IMR-90 (cell line): ENCODE results near the gene NTSR1. TPM values are rescaled to one million over a fixed set of nuclear protein-coding genes. Genes with fewer than 3 reads are reported as not detected.

Source experiments
- ATAC-seq: fragments of 200-7000 bp; cut with Tn5 transposase; 2 replicates; pipeline ENCODE4 v1.9.1; 2020; ENCODE audit warnings: low read depth, mild to moderate bottlenecking, moderate library complexity
- BruUV-seq: library from RNA; stranded (reverse); fragments of 400-500 nt; replicated peaks from 2 replicates; lab custom pipeline; 2021; lab: Mats Ljungman, UMichigan
- CTCF ChIA-PET: fragments of 300-600 bp; formaldehyde crosslinking; extraction: SDS; loops from one replicate; lab custom pipeline; 2021; ENCODE audit warnings: antibody characterized with exemption; lab: Yijun Ruan, JAX
- POLR2A ChIA-PET: fragments of 300-600 bp; sonication (Branson Sonifier 250); formaldehyde crosslinking; loops from one replicate; lab custom pipeline; 2022; ENCODE audit warnings: antibody characterized with exemption; ENCODE audit not compliant: unreplicated experiment; lab: Charles Lee
- DNase-seq: peaks from one replicate; pipeline ENCODE4 v3.0.0; 2013
- H2AFZ ChIP-seq: replicated peaks from 2 replicates; pipeline ENCODE3; 2013; ENCODE audit warnings: low read length, mild to moderate bottlenecking; ENCODE audit not compliant: poor library complexity
- H2AK5ac ChIP-seq: 2 replicates; pipeline ENCODE4 v1.6.1; 2013; ENCODE audit warnings: low read depth, low read length, inconsistent platforms
- H2AK9ac ChIP-seq: replicated peaks from 2 replicates; pipeline ENCODE3; 2013; ENCODE audit warnings: mild to moderate bottlenecking, low read depth, low read length, moderate library complexity; ENCODE audit not compliant: poor library complexity
- H2BK120ac ChIP-seq: 2 replicates; pipeline ENCODE4 v1.6.1; 2013; ENCODE audit warnings: low read depth, low read length, inconsistent platforms
- H2BK15ac ChIP-seq: 3 replicates; pipeline ENCODE4 v1.6.1; 2013; ENCODE audit warnings: low read depth, low read length, inconsistent platforms
- H2BK20ac ChIP-seq: 2 replicates; pipeline ENCODE4 v1.6.1; 2013; ENCODE audit warnings: low read depth, mild to moderate bottlenecking, inconsistent platforms, low read length, moderate library complexity
- H2BK5ac ChIP-seq: 2 replicates; pipeline ENCODE4 v1.6.1; 2013; ENCODE audit warnings: mild to moderate bottlenecking, low read depth, low read length, inconsistent platforms; ENCODE audit not compliant: poor library complexity, severe bottlenecking
- H3K14ac ChIP-seq: replicated peaks from 2 replicates; pipeline ENCODE4 v1.6.1; 2013; ENCODE audit warnings: low read depth, low read length, inconsistent platforms
- H3K18ac ChIP-seq: 2 replicates; pipeline ENCODE4 v1.6.1; 2013; ENCODE audit warnings: low read depth, low read length, control low read depth
- H3K23ac ChIP-seq: 2 replicates; pipeline ENCODE4 v1.6.1; 2013; ENCODE audit warnings: low read depth, low read length, inconsistent platforms
- H3K27ac ChIP-seq: 2 replicates; pipeline ENCODE4 v1.5.1; 2013; ENCODE audit warnings: mild to moderate bottlenecking, control low read depth, low read length; ENCODE audit not compliant: insufficient read depth
- H3K27me3 ChIP-seq: 2 replicates; pipeline ENCODE4 v1.6.1; 2013; ENCODE audit warnings: low read length; ENCODE audit not compliant: control insufficient read depth, insufficient read depth
- H3K36me3 ChIP-seq: 2 replicates; pipeline ENCODE4 v1.6.1; 2013; ENCODE audit warnings: low read length, mixed read lengths; ENCODE audit not compliant: control insufficient read depth, insufficient read depth
- H3K4ac ChIP-seq: 2 replicates; pipeline ENCODE4 v1.6.1; 2013; ENCODE audit warnings: low read depth, low read length, inconsistent platforms
- H3K4me1 ChIP-seq: 2 replicates; pipeline ENCODE4 v1.6.1; 2013; ENCODE audit warnings: low read length, mixed read lengths; ENCODE audit not compliant: control insufficient read depth, insufficient read depth
- H3K4me2 ChIP-seq: 2 replicates; pipeline ENCODE4 v1.6.1; 2013; ENCODE audit warnings: low read depth, mild to moderate bottlenecking, control low read depth, low read length, moderate library complexity
- H3K4me3 ChIP-seq: 2 replicates; pipeline ENCODE4 v1.5.1; 2013; ENCODE audit warnings: low read depth, mild to moderate bottlenecking, control low read depth, low read length, moderate library complexity; ENCODE audit not compliant: insufficient read depth
- H3K56ac ChIP-seq: 2 replicates; pipeline ENCODE4 v1.6.1; 2013; ENCODE audit warnings: low read length, inconsistent platforms; ENCODE audit not compliant: insufficient read depth; ENCODE audit errors: extremely low read depth
- H3K79me1 ChIP-seq, 2 experiments: 2 replicates each; pipeline ENCODE4 v1.6.1; 2013; ENCODE audit warnings: low read length in 2 of 2, inconsistent platforms in 1 of 2, low read depth in 1 of 2
- H3K9ac ChIP-seq: 2 replicates; pipeline ENCODE4 v1.6.1; 2013; ENCODE audit warnings: low read depth, low read length, control low read depth
- H3K9me1 ChIP-seq: 2 replicates; pipeline ENCODE4 v1.6.1; 2013; ENCODE audit warnings: low read length, inconsistent platforms; ENCODE audit not compliant: insufficient read depth
- H3K9me3 ChIP-seq: 2 replicates; pipeline ENCODE4 v1.6.1; 2013; ENCODE audit warnings: low read length; ENCODE audit not compliant: control insufficient read depth, insufficient read depth
- H4K20me1 ChIP-seq: 2 replicates; pipeline ENCODE4 v1.6.1; 2013; ENCODE audit warnings: low read length, inconsistent platforms; ENCODE audit not compliant: insufficient read depth
- H4K5ac ChIP-seq: 2 replicates; pipeline ENCODE4 v1.6.1; 2013; ENCODE audit warnings: mild to moderate bottlenecking, low read depth, low read length, control low read depth
- H4K8ac ChIP-seq, 2 experiments: 2 replicates each; pipeline ENCODE4 v1.6.1; 2013; ENCODE audit warnings: low read depth in 2 of 2, low read length in 2 of 2, control low read depth in 1 of 2, inconsistent platforms in 1 of 2
- H4K91ac ChIP-seq: 2 replicates; pipeline ENCODE4 v1.6.1; 2013; ENCODE audit warnings: low read depth, low read length, inconsistent platforms; ENCODE audit not compliant: insufficient read depth
- BHLHE40 ChIP-seq: fragments of 150-350 bp; IDR thresholded peaks from 2 replicates; pipeline ENCODE4 v1.6.1; 2016; ENCODE audit warnings: mild to moderate bottlenecking, low read depth, low read length
- CEBPB ChIP-seq: IDR thresholded peaks from 2 replicates; pipeline ENCODE4 v1.6.1; 2012; ENCODE audit warnings: low read depth, low read length, improper control_type of control experiment
- FOS ChIP-seq: fragments of 150-350 bp; IDR thresholded peaks from 2 replicates; pipeline ENCODE4 v1.6.1; 2016; ENCODE audit warnings: low read depth, low read length
- MAFK ChIP-seq: IDR thresholded peaks from 2 replicates; pipeline ENCODE4 v1.6.1; 2012; ENCODE audit warnings: low read depth, low read length, improper control_type of control experiment
- MAZ ChIP-seq: IDR thresholded peaks from 2 replicates; pipeline ENCODE4 v1.6.1; 2012; ENCODE audit warnings: low read depth, mild to moderate bottlenecking, low read length, improper control_type of control experiment, moderate library complexity, borderline replicate concordance
- MXI1 ChIP-seq: IDR thresholded peaks from 2 replicates; pipeline ENCODE4 v1.6.1; 2012; ENCODE audit warnings: low read depth, mild to moderate bottlenecking, low read length, moderate library complexity, borderline replicate concordance
- NFE2L2 ChIP-seq: fragments of 150-350 bp; IDR thresholded peaks from 2 replicates; pipeline ENCODE4 v1.6.1; 2016; ENCODE audit warnings: low read depth, mild to moderate bottlenecking, low read length
- POLR2A ChIP-seq: IDR thresholded peaks from 2 replicates; pipeline ENCODE4 v1.6.1; 2012; ENCODE audit warnings: mild to moderate bottlenecking, low read depth, low read length
- RAD21 ChIP-seq: IDR thresholded peaks from 2 replicates; pipeline ENCODE4 v1.6.1; 2012; ENCODE audit warnings: low read length, improper control_type of control experiment
- RCOR1 ChIP-seq: IDR thresholded peaks from 2 replicates; pipeline ENCODE4 v1.6.1; 2012; ENCODE audit warnings: mild to moderate bottlenecking, low read length, improper control_type of control experiment; ENCODE audit not compliant: insufficient replicate concordance
- WGBS, 2 experiments: methylation state at CpG; one replicate each; pipeline versions ENCODE4 v1.1.5 to v1.1.7; 2013; ENCODE audit warnings: missing lambda C conversion rate in 2 of 2; ENCODE audit not compliant: insufficient read length in 1 of 2; ENCODE audit errors: extremely low coverage in 2 of 2; 5-methylcytosine and 5-hydroxymethylcytosine counted together
- dilution Hi-C: fragments of 300-500 bp; cut with HindIII; formaldehyde crosslinking; loops from one replicate; pipeline ENCODE4 v1.14.3; 2018; ENCODE audit warnings: low sequenced_read_pairs; ENCODE audit not compliant: unreplicated experiment
- in situ Hi-C: fragments of 300-500 bp; cut with MboI; formaldehyde crosslinking; loops from 3 replicates; pipeline ENCODE4 v1.14.3; 2019; ENCODE audit warnings: low sequenced_read_pairs, inconsistent platforms, mixed read lengths
- intact Hi-C: fragments of 100-400 bp; cut with micrococcal nuclease; formaldehyde crosslinking; loops from 2 replicates; pipeline ENCODE4 v1.10.0; 2022
- polyA plus RNA-seq, 3 experiments: library from polyadenylated mRNA; depleted of rRNA; stranded (reverse); fragments of >200 nt; gene quantifications; 2 replicates each; pipeline ENCODE4 v1.2.3, GENCODE V29; 2012; ENCODE audit warnings: low replicate concordance in 1 of 3
- total RNA-seq: library from RNA; depleted of rRNA; stranded (reverse); fragments of >200 nt; gene quantifications from 2 replicates; pipeline ENCODE4 v1.2.3, GENCODE V29; 2012
- TF ChIP-seq, protein P1 (sequence below): fragments of 150-350 bp; IDR thresholded peaks from 2 replicates; pipeline ENCODE4 v1.6.1; 2017; ENCODE audit warnings: mild to moderate bottlenecking, antibody characterized with exemption, low read length, low read depth

NTSR1 gene
- total and polyA plus RNA-seq, 2 of the 4 experiments (the other 2 are of a cell fraction): 0.54 to 1.8 TPM

- intact Hi-C loops: no loop called here
- Histone ChIP-seq H3K4me3 (no peak overlapping the region), H3K9me1 (no peaks in the 10 kb centered on the region), H3K18ac (no peak overlapping the region), H3K4ac (no peak overlapping the region), H2AFZ (no peak overlapping the region), H2BK5ac (no peak overlapping the region), H4K5ac (no peak overlapping the region), H3K56ac (no peak overlapping the region), H3K79me1 (no peaks in the 10 kb centered on the region), H3K23ac (no peak overlapping the region), H2AK5ac (no peak overlapping the region), H3K9me3 (peaks cover 9% of the 10 kb centered on the region), H2BK20ac (no peak overlapping the region), H3K4me1 (peaks cover 3% of the 10 kb centered on the region; the same call in 1 of the 2 replicates), H3K9ac (no peak overlapping the region), H3K36me3 (no peaks in the 10 kb centered on the region), H3K14ac (no peak overlapping the region), H4K20me1 (no peaks in the 10 kb centered on the region), H3K27ac (no peak overlapping the region), H2AK9ac (no peak overlapping the region), H3K4me2 (no peak overlapping the region), H4K8ac (no peak overlapping the region), H4K91ac (no peak overlapping the region), H2BK120ac (no peak overlapping the region), H2BK15ac (no peak overlapping the region), H3K27me3 (peaks cover 27% of the 10 kb centered on the region)
- no TSS peak for BruUV-seq
- no peak for TF ChIP-seq NFE2L2
- TF ChIP-seq MXI1: no peak
- TF ChIP-seq FOS: no peak
- no peak for TF ChIP-seq POLR2A
- no peak for TF ChIP-seq BHLHE40
- TF ChIP-seq RAD21: no peak
- TF ChIP-seq, protein P1, sequence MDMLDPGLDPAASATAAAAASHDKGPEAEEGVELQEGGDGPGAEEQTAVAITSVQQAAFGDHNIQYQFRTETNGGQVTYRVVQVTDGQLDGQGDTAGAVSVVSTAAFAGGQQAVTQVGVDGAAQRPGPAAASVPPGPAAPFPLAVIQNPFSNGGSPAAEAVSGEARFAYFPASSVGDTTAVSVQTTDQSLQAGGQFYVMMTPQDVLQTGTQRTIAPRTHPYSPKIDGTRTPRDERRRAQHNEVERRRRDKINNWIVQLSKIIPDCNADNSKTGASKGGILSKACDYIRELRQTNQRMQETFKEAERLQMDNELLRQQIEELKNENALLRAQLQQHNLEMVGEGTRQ: no peak
- no peak for TF ChIP-seq CEBPB
- no peak for TF ChIP-seq MAFK
- no peak for TF ChIP-seq MAZ
- TF ChIP-seq RCOR1: no peak
- POLR2A ChIA-PET: no interaction called here
- no peak for ATAC-seq
- in situ Hi-C loops: loop anchor here (25.0 kb wide), 1 partner anchor 332 kb away; the partner anchor contains the start of gene BHLHE23
- dilution Hi-C loops: no loop called here
- WGBS, 2 experiments: 90% methylated on average over 2 of the region's 11 CpGs; no CpG with 5 or more reads in 1 of the 2 experiments
- CTCF ChIA-PET: interaction anchor here (0.9 kb wide), 1 partner anchor 112 kb away, joined by 3 read pairs; no protein-coding TSS in a partner anchor
- DNase-seq: no peak
Measured at GRCh38 chr20:62679978-62680589, 28.6 kb upstream of the NTSR1 start.
